Spleen (tissue), 7 donors: ENCODE data around the gene HPSE2.

ENCODE experiments used
- CTCF ChIP-seq, 11 experiments: fragments of 200-600 bp in 7 of 11; fragments of 450-650 bp in 4 of 11; sonication (generic) in 4 of 11; IDR thresholded peaks in 8 of 11; conservative IDR thresholded peaks in 3 of 11; 1 replicate in 7 of 11; 2 replicates in 4 of 11; pipeline versions ENCODE4 v1.4.0 to v1.8.0; 2016 to 2021; ENCODE audit warnings: antibody characterized with exemption in 11 of 11, inconsistent platforms in 4 of 11, mild to moderate bottlenecking in 1 of 11
- POLR2A ChIP-seq, 3 donors: fragments of 450-650 bp; IDR thresholded peaks; one replicate each; pipeline ENCODE4 v1.5.1; 2017; ENCODE audit warnings: antibody characterized with exemption in 3 of 3, mild to moderate bottlenecking in 1 of 3
- POLR2AphosphoS5 ChIP-seq, 3 donors: sonication (generic); formaldehyde crosslinking; IDR thresholded peaks; one replicate each; pipeline ENCODE4 v1.5.1; 2017; ENCODE audit warnings: antibody characterized with exemption in 3 of 3
- donor health status: DM: no; HTN: no; CAD: no; lungs with moderate emphysema.
- donor health status: DM: no; HTN: no; CAD: no.
- donor health status: DM: no; HTN: no; CAD: no.

- no peak for TF ChIP-seq CTCF (IDR thresholded peaks at IDR 0.05 in 8 of 11, conservative IDR thresholded peaks at IDR 0.05 in 3 of 11)
- TF ChIP-seq POLR2AphosphoS5 (IDR thresholded peaks at IDR 0.05) = no peak
- TF ChIP-seq POLR2A (IDR thresholded peaks at IDR 0.05) = no peak
Observed at GRCh38 chr10:98470850-98471249, 764.8 kb downstream of the HPSE2 start.
